GM12878 (cell line): ENCODE data around the gene TRPC6. TPM values are rescaled to one million over a fixed set of nuclear protein-coding genes. Genes with fewer than 3 reads are reported as not detected.

Experiments
- ATAC-seq: fragments of 200-7000 bp; cut with Tn5 transposase; 3 replicates; pipeline ENCODE4 v1.9.1; 2020; ENCODE audit warnings: mild to moderate bottlenecking, moderate library complexity
- BruUV-seq: library from RNA; stranded (reverse); fragments of 400-500 nt; replicated peaks from 2 replicates; lab custom pipeline; 2021; lab: Mats Ljungman, UMichigan
- CTCF ChIA-PET: fragments of 300-600 bp; sonication (Branson Sonifier 250); formaldehyde crosslinking; extraction: SDS; loops from one replicate; lab custom pipeline; 2021; ENCODE audit warnings: inconsistent platforms; lab: Yijun Ruan, JAX
- POLR2A ChIA-PET: fragments of 350-600 bp; formaldehyde crosslinking; extraction: SDS; loops from one replicate; lab custom pipeline; 2021; ENCODE audit warnings: inconsistent platforms; lab: Charles Lee
- RAD21 ChIA-PET: fragments of 300-600 bp; sonication (Branson Sonifier 250); formaldehyde crosslinking; loops from one replicate; lab custom pipeline; 2023; ENCODE audit warnings: antibody characterized with exemption; ENCODE audit not compliant: unreplicated experiment; lab: Charles Lee
- SMC1A ChIA-PET: fragments of 300-600 bp; sonication (Branson Sonifier 250); formaldehyde crosslinking; loops from one replicate; lab custom pipeline; 2023; ENCODE audit not compliant: unreplicated experiment, uncharacterized antibody; lab: Charles Lee
- DNase-seq: peaks from one replicate; pipeline ENCODE4 v3.0.0-alpha.2; 2011; ENCODE audit warnings: low read depth, low spot score
- FAIRE-seq: peaks from 3 replicates; lab custom pipeline; 2011; peaks lifted over from hg19 to GRCh38; lab: Jason Lieb, UNC
- H2AFZ ChIP-seq: 2 replicates; pipeline ENCODE4 v1.6.0; 2011; ENCODE audit warnings: low read depth, low read length, control low read depth; ENCODE audit not compliant: control insufficient read depth
- H3K27ac ChIP-seq: 2 replicates; pipeline ENCODE4 v1.5.1; 2011; ENCODE audit warnings: control low read depth; ENCODE audit not compliant: control insufficient read depth, insufficient read depth
- H3K27me3 ChIP-seq, 2 experiments: replicated peaks in 1 of 2; 2 replicates each; pipeline versions ENCODE4 v1.6.0 to v1.6.1; 2011; ENCODE audit warnings: low read length in 1 of 2; ENCODE audit not compliant: control insufficient read depth in 2 of 2, insufficient read depth in 2 of 2
- H3K36me3 ChIP-seq, 2 experiments: 2 replicates each; pipeline ENCODE4 v1.5.1; 2011; ENCODE audit warnings: low read length in 1 of 2; ENCODE audit not compliant: control insufficient read depth in 2 of 2, insufficient read depth in 2 of 2
- H3K4me1 ChIP-seq: 2 replicates; pipeline ENCODE4 v1.6.1; 2011; ENCODE audit warnings: mild to moderate bottlenecking, low read length, moderate library complexity, mixed read lengths; ENCODE audit not compliant: control insufficient read depth, insufficient read depth
- H3K4me2 ChIP-seq: 2 replicates; pipeline ENCODE4 v1.6.0; 2011; ENCODE audit warnings: control low read depth; ENCODE audit not compliant: control insufficient read depth, insufficient read depth
- H3K4me3 ChIP-seq: fragments of 200-600 bp; sonication (generic); 2 replicates; pipeline ENCODE4 v1.5.1; 2016
- H3K79me2 ChIP-seq: 2 replicates; pipeline ENCODE4 v1.6.0; 2011; ENCODE audit warnings: low read length; ENCODE audit not compliant: control insufficient read depth, insufficient read depth
- H3K9ac ChIP-seq: 2 replicates; pipeline ENCODE4 v1.8.0; 2011; ENCODE audit warnings: low read length, control low read depth, mixed read lengths; ENCODE audit not compliant: control insufficient read depth, insufficient read depth
- H3K9me3 ChIP-seq: replicated peaks from 3 replicates; pipeline ENCODE4 v1.5.1; 2011; ENCODE audit warnings: mild to moderate bottlenecking, low read length; ENCODE audit not compliant: control insufficient read depth, insufficient read depth
- H4K20me1 ChIP-seq: 2 replicates; pipeline ENCODE4 v1.6.0; 2011; ENCODE audit not compliant: control insufficient read depth, insufficient read depth
- PAX8 ChIP-seq: fragments of 450-650 bp; IDR thresholded peaks from 2 replicates; pipeline ENCODE4 v1.6.1; 2017; ENCODE audit warnings: mild to moderate bottlenecking, moderate library complexity
- RAD21 ChIP-seq: IDR thresholded peaks from 2 replicates; pipeline ENCODE4 v1.6.1; 2011; ENCODE audit warnings: mild to moderate bottlenecking, low read depth, low read length, moderate library complexity; ENCODE audit not compliant: insufficient read depth
- RFX5 ChIP-seq: IDR thresholded peaks from 2 replicates; pipeline ENCODE4 v1.6.1; 2011; ENCODE audit warnings: low read depth, low read length, improper control_type of control experiment
- SREBF2 ChIP-seq: IDR thresholded peaks from 2 replicates; pipeline ENCODE4 v1.6.1; 2012; ENCODE audit warnings: mild to moderate bottlenecking, low read length
- TCF7 ChIP-seq: IDR thresholded peaks from 2 replicates; pipeline ENCODE4 v1.6.1; 2014; ENCODE audit warnings: antibody characterized with exemption, borderline replicate concordance
- WGBS: methylation state at CpG from one replicate; pipeline ENCODE4 v1.1.6; 2016; ENCODE audit warnings: low lambda C conversion rate; ENCODE audit not compliant: insufficient replicate concordance, insufficient coverage; ENCODE audit errors: missing lambda C conversion rate; 5-methylcytosine and 5-hydroxymethylcytosine counted together
- in situ Hi-C: fragments of 300-500 bp; cut with MboI; formaldehyde crosslinking; loops from 9 replicates; pipeline ENCODE4 v1.14.3; 2018; ENCODE audit warnings: mixed read lengths
- intact Hi-C: fragments of 100-400 bp; cut with micrococcal nuclease; formaldehyde crosslinking; loops from one replicate; pipeline ENCODE4 v1.14.2; 2022; ENCODE audit not compliant: unreplicated experiment
- polyA plus RNA-seq, 11 experiments: library from polyadenylated mRNA; depleted of rRNA in 4 of 11; unstranded in 6 of 11; stranded (reverse) in 5 of 11; fragments of >200 nt; fragmentation: Nextera tagmentation in 4 of 11; fragmentation: Illumina TruSeq in 1 of 11; extraction: Ambion mirVana in 4 of 11; extraction: Trizol in 1 of 11; gene quantifications; 1 replicate in 1 of 11; 2 replicates in 10 of 11; pipeline versions ENCODE4 v1.2.1 to v1.2.3, GENCODE V29; 2011 to 2016; ENCODE audit warnings: inconsistent platforms in 2 of 11, missing spikeins in 2 of 11, low read depth in 1 of 11
- total RNA-seq, 4 experiments: library from RNA; depleted of rRNA in 3 of 4; stranded (reverse); fragments of >200 nt in 3 of 4; fragmentation: Illumina TruSeq in 1 of 4; extraction: Trizol in 1 of 4; gene quantifications; 2 replicates each; pipeline versions ENCODE4 v1.2.1 to v1.2.3, GENCODE V29; 2013 to 2021
- TF ChIP-seq, protein P1 (sequence below), 3 experiments: IDR thresholded peaks in 2 of 3; conservative IDR thresholded peaks in 1 of 3; 2 replicates each; pipeline ENCODE4 v1.5.1; 2011; ENCODE audit warnings: low read depth in 3 of 3, low read length in 3 of 3, mild to moderate bottlenecking in 3 of 3, control low read depth in 2 of 3, moderate library complexity in 2 of 3, inconsistent platforms in 1 of 3, mixed read lengths in 1 of 3; ENCODE audit not compliant: control insufficient read depth in 2 of 3, insufficient read depth in 1 of 3; ENCODE audit errors: extremely low read depth in 1 of 3
- TF ChIP-seq, protein P2 (sequence below): IDR thresholded peaks from 2 replicates; pipeline ENCODE4 v1.6.1; 2012; ENCODE audit warnings: low read depth, low read length, improper control_type of control experiment
- TF ChIP-seq, protein P3 (sequence below): fragments of 450-650 bp; IDR thresholded peaks from 2 replicates; pipeline ENCODE4 v1.6.1; 2016; ENCODE audit warnings: mild to moderate bottlenecking
- TF ChIP-seq, protein P4 (sequence below): IDR thresholded peaks from 2 replicates; pipeline ENCODE4 v1.6.1; 2012; ENCODE audit warnings: mild to moderate bottlenecking, low read depth, low read length

TRPC6 gene
- total and polyA plus RNA-seq, 10 of the 15 experiments (the other 5 are each of a cell fraction or from before 2014, with no cell fraction given) = not detected

DNA sequence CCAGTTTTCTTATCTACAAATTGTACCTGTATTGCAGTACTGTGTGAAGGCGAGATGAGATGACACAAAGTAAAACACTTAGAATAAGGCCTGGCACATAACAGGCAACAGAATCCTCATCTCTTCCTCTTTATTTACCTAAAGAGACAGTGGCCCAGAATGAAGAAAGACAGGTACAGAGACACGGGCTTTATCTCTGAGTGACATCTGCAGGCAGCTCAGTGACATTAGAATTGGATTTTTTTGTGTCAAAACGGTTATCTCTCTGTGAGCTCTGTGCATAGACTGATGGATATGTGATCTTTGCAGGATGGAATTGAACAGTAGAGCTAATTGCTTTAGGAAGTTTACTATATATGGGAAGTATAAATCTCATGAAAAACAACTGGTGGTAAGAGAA lies 36.2 kb upstream of the TRPC6 start:
- H3K4me2 ChIP-seq = no peak overlapping the region
- no peaks in the 10 kb centered on the region for H3K27me3 ChIP-seq
- H3K27ac ChIP-seq = no peak overlapping the region
- intact Hi-C loops (no loop called here), in situ Hi-C loops (no loop called here)
- H2AFZ ChIP-seq = no peak overlapping the region
- H3K9me3 ChIP-seq = no peaks in the 10 kb centered on the region
- DNase-seq = no peak
- ChIA-PET CTCF (interaction anchor here (0.6 to 1.6 kb wide), 3 partner anchors 9 to 351 kb away, joined by 3 to 4 read pairs (median 3); no protein-coding TSS in a partner anchor), RAD21 (no interaction called here), SMC1A (interaction anchor here (0.6 to 1.1 kb wide), 2 partner anchors 241 to 921 kb away, joined by 3 read pairs; no protein-coding TSS in a partner anchor), POLR2A (no interaction called here)
- H3K79me2 ChIP-seq = no peaks in the 10 kb centered on the region
- H3K4me3 ChIP-seq = no peak overlapping the region
- BruUV-seq = no TSS peak
- no peak for TF ChIP-seq TCF7
- TF ChIP-seq RAD21 = peak; percentile 37
- TF ChIP-seq, protein P1, sequence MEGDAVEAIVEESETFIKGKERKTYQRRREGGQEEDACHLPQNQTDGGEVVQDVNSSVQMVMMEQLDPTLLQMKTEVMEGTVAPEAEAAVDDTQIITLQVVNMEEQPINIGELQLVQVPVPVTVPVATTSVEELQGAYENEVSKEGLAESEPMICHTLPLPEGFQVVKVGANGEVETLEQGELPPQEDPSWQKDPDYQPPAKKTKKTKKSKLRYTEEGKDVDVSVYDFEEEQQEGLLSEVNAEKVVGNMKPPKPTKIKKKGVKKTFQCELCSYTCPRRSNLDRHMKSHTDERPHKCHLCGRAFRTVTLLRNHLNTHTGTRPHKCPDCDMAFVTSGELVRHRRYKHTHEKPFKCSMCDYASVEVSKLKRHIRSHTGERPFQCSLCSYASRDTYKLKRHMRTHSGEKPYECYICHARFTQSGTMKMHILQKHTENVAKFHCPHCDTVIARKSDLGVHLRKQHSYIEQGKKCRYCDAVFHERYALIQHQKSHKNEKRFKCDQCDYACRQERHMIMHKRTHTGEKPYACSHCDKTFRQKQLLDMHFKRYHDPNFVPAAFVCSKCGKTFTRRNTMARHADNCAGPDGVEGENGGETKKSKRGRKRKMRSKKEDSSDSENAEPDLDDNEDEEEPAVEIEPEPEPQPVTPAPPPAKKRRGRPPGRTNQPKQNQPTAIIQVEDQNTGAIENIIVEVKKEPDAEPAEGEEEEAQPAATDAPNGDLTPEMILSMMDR (IDR thresholded peaks at IDR 0.05 in 2 of 3, conservative IDR thresholded peaks at IDR 0.05 in 1 of 3; ENCODE audit: control insufficient read depth in 2 of 3, extremely low read depth in 1 of 3, insufficient read depth in 1 of 3, low read depth in 3 of 3, low read length in 3 of 3) = peak in 1 of 3 experiments; percentile 9; a peak in 1 of 6 replicates
- no peaks in the 10 kb centered on the region for H3K36me3 ChIP-seq
- no peaks in the 10 kb centered on the region for H4K20me1 ChIP-seq
- H3K4me1 ChIP-seq = no peaks in the 10 kb centered on the region
- 0% methylated on average over 3 of the region's 3 CpGs for WGBS
- H3K9ac ChIP-seq = no peak overlapping the region
- FAIRE-seq = no peak
- ATAC-seq = no peak

DNA sequence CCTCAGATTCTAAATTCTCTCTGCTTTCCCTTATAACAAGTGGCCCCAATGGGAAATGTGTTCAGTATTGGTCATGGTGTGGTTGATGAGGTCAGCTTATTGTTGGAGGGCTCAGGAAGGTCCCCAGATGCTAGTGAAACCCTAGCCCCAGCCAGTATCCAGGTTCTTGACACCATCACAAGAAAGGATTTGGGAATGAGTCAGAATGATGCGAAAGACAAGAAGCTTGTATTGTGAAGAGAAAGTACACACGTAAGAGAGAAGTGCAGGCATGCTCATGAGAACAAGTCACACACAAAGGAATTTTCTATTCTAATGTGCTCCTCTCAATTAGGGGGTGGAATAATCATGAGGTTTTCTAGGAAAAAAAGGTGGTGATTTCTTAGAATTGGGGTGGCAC lies 34.9 kb upstream of the TRPC6 start:
- Histone ChIP-seq H4K20me1 (no peaks in the 10 kb centered on the region), H3K27ac (no peak overlapping the region), H3K4me3 (no peak overlapping the region), H2AFZ (no peak overlapping the region), H3K27me3 (0 out of 4 replicates have a peak, but pooled peaks cover 0 to 3% of the 10 kb centered on the region in 2 experiments), H3K79me2 (no peaks in the 10 kb centered on the region), H3K9ac (no peak overlapping the region), H3K4me1 (no peaks in the 10 kb centered on the region), H3K4me2 (no peak overlapping the region), H3K36me3 (no peaks in the 10 kb centered on the region), H3K9me3 (no peaks in the 10 kb centered on the region)
- BruUV-seq = no TSS peak
- CTCF ChIA-PET = no interaction called here
- intact Hi-C loops = no loop called here
- in situ Hi-C loops = no loop called here
- DNase-seq (no peak), FAIRE-seq (no peak), ATAC-seq (no peak)
- POLR2A ChIA-PET = no interaction called here
- WGBS = 32% methylated on average over 2 of the region's 2 CpGs
- RAD21 ChIA-PET = no interaction called here
- SMC1A ChIA-PET = interaction anchor here (0.7 kb wide), 1 partner anchor 21 kb away, joined by 3 read pairs; no protein-coding TSS in a partner anchor
- no peak for TF ChIP-seq SREBF2
- TF ChIP-seq, protein P2, sequence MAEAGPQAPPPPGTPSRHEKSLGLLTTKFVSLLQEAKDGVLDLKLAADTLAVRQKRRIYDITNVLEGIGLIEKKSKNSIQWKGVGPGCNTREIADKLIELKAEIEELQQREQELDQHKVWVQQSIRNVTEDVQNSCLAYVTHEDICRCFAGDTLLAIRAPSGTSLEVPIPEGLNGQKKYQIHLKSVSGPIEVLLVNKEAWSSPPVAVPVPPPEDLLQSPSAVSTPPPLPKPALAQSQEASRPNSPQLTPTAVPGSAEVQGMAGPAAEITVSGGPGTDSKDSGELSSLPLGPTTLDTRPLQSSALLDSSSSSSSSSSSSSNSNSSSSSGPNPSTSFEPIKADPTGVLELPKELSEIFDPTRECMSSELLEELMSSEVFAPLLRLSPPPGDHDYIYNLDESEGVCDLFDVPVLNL = no peak
- no peak for TF ChIP-seq RFX5
- no peak for TF ChIP-seq PAX8
- TF ChIP-seq, protein P3, sequence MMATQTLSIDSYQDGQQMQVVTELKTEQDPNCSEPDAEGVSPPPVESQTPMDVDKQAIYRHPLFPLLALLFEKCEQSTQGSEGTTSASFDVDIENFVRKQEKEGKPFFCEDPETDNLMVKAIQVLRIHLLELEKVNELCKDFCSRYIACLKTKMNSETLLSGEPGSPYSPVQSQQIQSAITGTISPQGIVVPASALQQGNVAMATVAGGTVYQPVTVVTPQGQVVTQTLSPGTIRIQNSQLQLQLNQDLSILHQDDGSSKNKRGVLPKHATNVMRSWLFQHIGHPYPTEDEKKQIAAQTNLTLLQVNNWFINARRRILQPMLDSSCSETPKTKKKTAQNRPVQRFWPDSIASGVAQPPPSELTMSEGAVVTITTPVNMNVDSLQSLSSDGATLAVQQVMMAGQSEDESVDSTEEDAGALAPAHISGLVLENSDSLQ = no peak
- TF ChIP-seq, protein P4, sequence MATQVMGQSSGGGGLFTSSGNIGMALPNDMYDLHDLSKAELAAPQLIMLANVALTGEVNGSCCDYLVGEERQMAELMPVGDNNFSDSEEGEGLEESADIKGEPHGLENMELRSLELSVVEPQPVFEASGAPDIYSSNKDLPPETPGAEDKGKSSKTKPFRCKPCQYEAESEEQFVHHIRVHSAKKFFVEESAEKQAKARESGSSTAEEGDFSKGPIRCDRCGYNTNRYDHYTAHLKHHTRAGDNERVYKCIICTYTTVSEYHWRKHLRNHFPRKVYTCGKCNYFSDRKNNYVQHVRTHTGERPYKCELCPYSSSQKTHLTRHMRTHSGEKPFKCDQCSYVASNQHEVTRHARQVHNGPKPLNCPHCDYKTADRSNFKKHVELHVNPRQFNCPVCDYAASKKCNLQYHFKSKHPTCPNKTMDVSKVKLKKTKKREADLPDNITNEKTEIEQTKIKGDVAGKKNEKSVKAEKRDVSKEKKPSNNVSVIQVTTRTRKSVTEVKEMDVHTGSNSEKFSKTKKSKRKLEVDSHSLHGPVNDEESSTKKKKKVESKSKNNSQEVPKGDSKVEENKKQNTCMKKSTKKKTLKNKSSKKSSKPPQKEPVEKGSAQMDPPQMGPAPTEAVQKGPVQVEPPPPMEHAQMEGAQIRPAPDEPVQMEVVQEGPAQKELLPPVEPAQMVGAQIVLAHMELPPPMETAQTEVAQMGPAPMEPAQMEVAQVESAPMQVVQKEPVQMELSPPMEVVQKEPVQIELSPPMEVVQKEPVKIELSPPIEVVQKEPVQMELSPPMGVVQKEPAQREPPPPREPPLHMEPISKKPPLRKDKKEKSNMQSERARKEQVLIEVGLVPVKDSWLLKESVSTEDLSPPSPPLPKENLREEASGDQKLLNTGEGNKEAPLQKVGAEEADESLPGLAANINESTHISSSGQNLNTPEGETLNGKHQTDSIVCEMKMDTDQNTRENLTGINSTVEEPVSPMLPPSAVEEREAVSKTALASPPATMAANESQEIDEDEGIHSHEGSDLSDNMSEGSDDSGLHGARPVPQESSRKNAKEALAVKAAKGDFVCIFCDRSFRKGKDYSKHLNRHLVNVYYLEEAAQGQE = no peak
